SK-N-MC (cell line): ENCODE results near the gene TBC1D22A.

Source experiments
- DNase-seq: peaks from one replicate; pipeline ENCODE4 v3.0.0-alpha.2; 2011; ENCODE audit warnings: low read depth, low spot score
- H3K27ac ChIP-seq: fragments of 200-600 bp; sonication (generic); 2 replicates; pipeline ENCODE4 v1.5.1; 2016; ENCODE audit warnings: mixed run types
- H3K36me3 ChIP-seq: fragments of 200-600 bp; sonication (generic); 2 replicates; pipeline ENCODE4 v1.6.1; 2017; ENCODE audit warnings: antibody characterized with exemption, low read length, mixed read lengths; ENCODE audit not compliant: insufficient read depth
- H3K4me3 ChIP-seq: fragments of 200-600 bp; sonication (generic); 2 replicates; pipeline ENCODE4 v1.5.1; 2016
- H3K9ac ChIP-seq: fragments of 200-600 bp; sonication (generic); 2 replicates; pipeline ENCODE4 v1.8.0; 2017; ENCODE audit warnings: mixed run types, mixed read lengths; ENCODE audit not compliant: insufficient read length
- H3K9me3 ChIP-seq: fragments of 200-600 bp; sonication (generic); 2 replicates; pipeline ENCODE4 v1.6.1; 2017; ENCODE audit warnings: low read depth, mild to moderate bottlenecking, antibody characterized with exemption, low read length, moderate library complexity, mixed read lengths
- EZH2 ChIP-seq: fragments of 200-600 bp; sonication (generic); IDR thresholded peaks from one replicate; pipeline ENCODE4 v1.6.1; 2017; ENCODE audit warnings: antibody characterized with exemption
- FOXP2 ChIP-seq: optimal IDR thresholded peaks from 2 replicates; pipeline ENCODE3; 2011; ENCODE audit warnings: mild to moderate bottlenecking, moderate library complexity; ENCODE audit not compliant: insufficient read depth; ENCODE audit errors: extremely low read length, control extremely low read depth
- POLR2AphosphoS5 ChIP-seq: IDR thresholded peaks from 2 replicates; pipeline ENCODE4 v1.6.1; 2012; ENCODE audit warnings: mild to moderate bottlenecking, low read depth, low read length, borderline replicate concordance

Gene TBC1D22A

DNA sequence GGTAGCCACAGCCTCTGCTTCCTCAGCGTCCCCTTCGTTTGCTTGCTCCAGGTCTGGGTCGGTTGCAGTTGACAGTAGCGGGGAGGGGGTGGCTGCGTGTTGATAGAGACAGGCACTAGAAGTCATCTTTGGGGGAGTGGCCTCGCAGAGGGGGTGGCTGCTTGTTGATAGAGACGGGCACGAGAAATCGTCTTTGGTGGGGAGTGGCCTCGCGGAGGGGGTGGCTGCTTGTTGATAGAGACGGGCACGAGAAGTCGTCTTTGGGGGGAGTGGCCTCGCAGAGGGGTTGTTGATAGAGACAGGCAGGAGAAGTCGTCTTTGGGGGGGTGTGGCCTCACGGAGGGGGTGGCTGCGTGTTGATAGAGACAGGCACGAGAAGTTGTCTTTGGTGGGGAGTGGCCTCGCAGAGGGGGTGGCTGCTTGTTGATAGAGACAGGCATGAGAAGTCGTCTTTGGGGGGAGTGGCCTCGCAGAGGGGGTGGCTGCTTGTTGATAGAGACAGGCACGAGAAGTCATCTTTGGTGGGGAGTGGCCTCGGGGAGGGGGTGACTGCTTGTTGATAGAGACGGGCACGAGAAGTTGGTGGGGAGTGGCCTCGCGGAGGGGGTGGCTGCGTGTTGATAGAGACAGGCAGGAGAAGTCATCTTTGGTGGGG, 328.3 kb downstream of the TBC1D22A start:
- Histone ChIP-seq H3K36me3 (no peaks in the 10 kb centered on the region), H3K9me3 (peaks cover 5% of the 10 kb centered on the region; the same call in 1 of the 2 replicates), H3K27ac (no peak overlapping the region), H3K4me3 (peak overlapping the region; percentile 71), H3K9ac (no peak overlapping the region)
- TF ChIP-seq FOXP2: no peak
- TF ChIP-seq POLR2AphosphoS5: no peak
- no peak for TF ChIP-seq EZH2
- peak; percentile 28 for DNase-seq

- Histone ChIP-seq H3K4me3 (peak overlapping the region; percentile 71), H3K9me3 (peaks cover 5% of the 10 kb centered on the region; the same call in 1 of the 2 replicates), H3K27ac (no peak overlapping the region), H3K36me3 (no peaks in the 10 kb centered on the region), H3K9ac (no peak overlapping the region)
- no peak for DNase-seq
- TF ChIP-seq EZH2 (no peak), FOXP2 (no peak), POLR2AphosphoS5 (no peak)
Observed at GRCh38 chr22:47091246-47091651, 328.8 kb downstream of the TBC1D22A start.

GRCh38 chr22:47091921-47092700, 329.7 kb downstream of the TBC1D22A start:
- peak overlapping the region; percentile 53 for H3K27ac ChIP-seq
- TF ChIP-seq EZH2 (no peak), FOXP2 (no peak), POLR2AphosphoS5 (no peak)
- no peaks in the 10 kb centered on the region for H3K36me3 ChIP-seq
- no peak for DNase-seq
- peaks cover 5% of the 10 kb centered on the region; the same call in 1 of the 2 replicates for H3K9me3 ChIP-seq
- peak overlapping the region; percentile 71 for H3K4me3 ChIP-seq
- no peak overlapping the region for H3K9ac ChIP-seq

GRCh38 chr22:47092896-47093311, 330.5 kb downstream of the TBC1D22A start:
- Histone ChIP-seq H3K9me3 (peaks cover 5% of the 10 kb centered on the region; the same call in 1 of the 2 replicates), H3K27ac (peak overlapping the region; percentile 53), H3K4me3 (0 out of 2 replicates have a peak overlapping the region, but pooled peaks have one; percentile 20), H3K36me3 (no peaks in the 10 kb centered on the region), H3K9ac (no peak overlapping the region)
- DNase-seq: peak; percentile 20
- TF ChIP-seq EZH2: no peak
- no peak for TF ChIP-seq FOXP2
- no peak for TF ChIP-seq POLR2AphosphoS5

DNA sequence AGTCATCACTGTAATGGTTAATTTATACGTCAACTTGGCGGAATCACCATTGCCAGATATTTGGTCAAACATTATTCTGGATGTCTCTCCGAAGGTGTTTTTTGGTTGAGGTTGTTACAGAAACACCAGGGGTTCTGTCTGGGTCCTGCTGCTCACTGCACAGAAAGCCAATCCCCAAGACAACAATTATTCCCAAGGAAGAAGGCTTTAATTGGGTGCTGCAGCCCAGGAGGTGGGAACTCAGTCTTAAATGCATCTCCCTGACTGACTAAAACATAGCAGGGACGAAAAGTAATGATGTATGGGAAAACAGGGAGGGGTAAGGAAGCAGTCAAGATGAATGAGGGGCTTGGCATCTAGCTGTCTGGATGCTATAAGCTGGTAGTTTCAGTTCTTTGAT, 331.3 kb downstream of the TBC1D22A start:
- H3K36me3 ChIP-seq: no peaks in the 10 kb centered on the region
- TF ChIP-seq EZH2: no peak
- no peak for TF ChIP-seq FOXP2
- no peak for TF ChIP-seq POLR2AphosphoS5
- DNase-seq: no peak
- no peak overlapping the region for H3K9ac ChIP-seq
- H3K4me3 ChIP-seq: no peak overlapping the region
- H3K27ac ChIP-seq: no peak overlapping the region
- peaks cover 5% of the 10 kb centered on the region; the same call in 1 of the 2 replicates for H3K9me3 ChIP-seq

GRCh38 chr22:47094861-47095330, 332.4 kb downstream of the TBC1D22A start:
- DNase-seq: no peak
- TF ChIP-seq EZH2 (no peak), POLR2AphosphoS5 (no peak), FOXP2 (no peak)

GRCh38 chr22:47095395-47096122, 333.1 kb downstream of the TBC1D22A start:
- Histone ChIP-seq H3K4me3 (no peak overlapping the region), H3K9ac (no peak overlapping the region), H3K9me3 (peaks cover 5% of the 10 kb centered on the region; the same call in 1 of the 2 replicates), H3K36me3 (no peaks in the 10 kb centered on the region), H3K27ac (no peak overlapping the region)
- no peak for TF ChIP-seq FOXP2
- TF ChIP-seq EZH2: no peak
- TF ChIP-seq POLR2AphosphoS5: no peak
- DNase-seq: no peak

More at GRCh38 chr22:47094861-47095330, 332.4 kb downstream of the TBC1D22A start:
- no peak overlapping the region for H3K27ac ChIP-seq
- no peak overlapping the region for H3K4me3 ChIP-seq
- H3K36me3 ChIP-seq: no peaks in the 10 kb centered on the region
- no peak overlapping the region for H3K9ac ChIP-seq
- peaks cover 5% of the 10 kb centered on the region; the same call in 1 of the 2 replicates for H3K9me3 ChIP-seq
